Measurements from ENCODE around the gene VCL. TPM values are rescaled to one million over a fixed set of nuclear protein-coding genes. Genes with fewer than 3 reads are reported as not detected.
"Not testable (repeated sequence)": the region's sequence is repeated elsewhere in the genome, so short reads cannot be mapped to it uniquely, and the experiment has no call there.

The VCL gene
- total RNA-seq, 1 experiment from 2014 or later: 92.2 TPM

GRCh38 chr10:73998929-73999691, 1.2 kb downstream of the VCL start:
- intact Hi-C loops (cut with micrococcal nuclease; ENCODE audit: unreplicated experiment): loop anchor here (5.0 kb wide), 1 partner anchor 83 kb away; no protein-coding TSS in a partner anchor
- ChIA-PET CTCF (interaction anchor here (0.6 to 2.0 kb wide), 12 partner anchors 30 to 1542 kb away, joined by 3 to 7 read pairs (median 4); no protein-coding TSS in a partner anchor), POLR2A (interaction anchor here (0.5 to 2.5 kb wide), 14 partner anchors 10 to 827 kb away, joined by 3 to 19 read pairs (median 4); no protein-coding TSS in a partner anchor)
- DNase-seq: peak; percentile 81 to 85
- no peaks in the 10 kb centered on the region for H3K9me3 Mint-ChIP-seq (ENCODE audit: unreplicated experiment)
- TF ChIP-seq CTCF (IDR thresholded peaks at IDR 0.05; ENCODE audit: insufficient read depth in 1 of 2, low read depth in 1 of 2, low read length in 1 of 2, severe bottlenecking in 1 of 2, unreplicated experiment in 1 of 2): peak; percentile 37 to 67
- peak overlapping the region; percentile 98 for H3K4me3 Mint-ChIP-seq (ENCODE audit: unreplicated experiment)
- H3K36me3 Mint-ChIP-seq (ENCODE audit: insufficient read depth, unreplicated experiment): peaks cover 29% of the 10 kb centered on the region
- H3K4me1 Mint-ChIP-seq (ENCODE audit: low read depth, unreplicated experiment): peaks cover 20% of the 10 kb centered on the region
- Histone ChIP-seq H3K4me3 (ENCODE audit: low read depth, low read length) (peak overlapping the region; percentile 100), H3K36me3 (ENCODE audit: control insufficient read depth, insufficient read depth, low read length) (no peaks in the 10 kb centered on the region; the same call in 1 of the 2 replicates), H3K9me3 (no peaks in the 10 kb centered on the region), H3K27me3 (replicated peaks; ENCODE audit: control insufficient read depth, insufficient read depth, low read length) (no peaks in the 10 kb centered on the region), H3K4me1 (peaks cover 32% of the 10 kb centered on the region)
- peak overlapping the region; percentile 96 for H3K27ac Mint-ChIP-seq (ENCODE audit: unreplicated experiment)
- no peaks in the 10 kb centered on the region for H3K27me3 Mint-ChIP-seq (ENCODE audit: insufficient read depth, unreplicated experiment)
- no TSS peak for BruUV-seq (replicated peaks)

GRCh38 chr10:73999703-74000102, 1.8 kb downstream of the VCL start:
- Histone ChIP-seq H3K4me3 (ENCODE audit: low read depth, low read length) (peak overlapping the region; percentile 100), H3K27me3 (replicated peaks; ENCODE audit: control insufficient read depth, insufficient read depth, low read length) (no peaks in the 10 kb centered on the region), H3K9me3 (no peaks in the 10 kb centered on the region), H3K4me1 (peaks cover 32% of the 10 kb centered on the region), H3K36me3 (ENCODE audit: control insufficient read depth, insufficient read depth, low read length) (no peaks in the 10 kb centered on the region; the same call in 1 of the 2 replicates)
- no peak for DNase-seq
- peaks cover 20% of the 10 kb centered on the region for H3K4me1 Mint-ChIP-seq (ENCODE audit: low read depth, unreplicated experiment)
- peak overlapping the region; percentile 96 for H3K27ac Mint-ChIP-seq (ENCODE audit: unreplicated experiment)
- TF ChIP-seq CTCF (IDR thresholded peaks at IDR 0.05; ENCODE audit: insufficient read depth in 1 of 2, low read depth in 1 of 2, low read length in 1 of 2, severe bottlenecking in 1 of 2, unreplicated experiment in 1 of 2): no peak
- BruUV-seq (replicated peaks): TSS peak; percentile 30
- intact Hi-C loops (cut with micrococcal nuclease; ENCODE audit: unreplicated experiment): loop anchor here (5.0 kb wide), 1 partner anchor 83 kb away; no protein-coding TSS in a partner anchor
- H3K9me3 Mint-ChIP-seq (ENCODE audit: unreplicated experiment): no peaks in the 10 kb centered on the region
- ChIA-PET CTCF (interaction anchor here (0.6 to 2.0 kb wide), 8 partner anchors 30 to 1541 kb away, joined by 3 to 6 read pairs (median 5); no protein-coding TSS in a partner anchor), POLR2A (interaction anchor here (0.6 to 2.5 kb wide), 12 partner anchors 9 to 826 kb away, joined by 3 to 19 read pairs (median 4); no protein-coding TSS in a partner anchor)
- no peaks in the 10 kb centered on the region for H3K27me3 Mint-ChIP-seq (ENCODE audit: insufficient read depth, unreplicated experiment)
- H3K36me3 Mint-ChIP-seq (ENCODE audit: insufficient read depth, unreplicated experiment): peaks cover 29% of the 10 kb centered on the region
- peak overlapping the region; percentile 98 for H3K4me3 Mint-ChIP-seq (ENCODE audit: unreplicated experiment)

GRCh38 chr10:74000244-74000643, 2.3 kb downstream of the VCL start:
- DNase-seq; H3K36me3 ChIP-seq (ENCODE audit: control insufficient read depth, insufficient read depth, low read length); H3K27me3 ChIP-seq (replicated peaks; ENCODE audit: control insufficient read depth, insufficient read depth, low read length); H3K9me3 Mint-ChIP-seq (ENCODE audit: unreplicated experiment); H3K27ac Mint-ChIP-seq (ENCODE audit: unreplicated experiment); intact Hi-C loops (cut with micrococcal nuclease; ENCODE audit: unreplicated experiment); POLR2A ChIA-PET; BruUV-seq (replicated peaks); H3K9me3 ChIP-seq; H3K4me3 ChIP-seq (ENCODE audit: low read depth, low read length); H3K27me3 Mint-ChIP-seq (ENCODE audit: insufficient read depth, unreplicated experiment): not testable (repeated sequence)
- Mint-ChIP-seq H3K4me1 (ENCODE audit: low read depth, unreplicated experiment) (peaks cover 20% of the 10 kb centered on the region), H3K36me3 (ENCODE audit: insufficient read depth, unreplicated experiment) (peaks cover 29% of the 10 kb centered on the region), H3K4me3 (ENCODE audit: unreplicated experiment) (peak overlapping the region; percentile 98)
- CTCF ChIA-PET: interaction anchor here (0.7 to 1.4 kb wide), 2 partner anchors 31 to 58 kb away, joined by 3 to 5 read pairs; no protein-coding TSS in a partner anchor
- peaks cover 32% of the 10 kb centered on the region for H3K4me1 ChIP-seq
